ENCODE results near the gene L3HYPDH.

The L3HYPDH gene

GRCh38 chr14:59481407-59481806, 2.8 kb downstream of the L3HYPDH start:
- H3K4me3 ChIP-seq (replicated peaks; ENCODE audit: low read depth, low read length): peak overlapping the region; percentile 77
- DNase-seq (ENCODE audit: low read depth): no peak
- no peak for TF ChIP-seq CTCF (IDR thresholded peaks at IDR 0.05; ENCODE audit: low read length, missing control alignments)

GRCh38 chr14:59480166-59480565, 4.0 kb downstream of the L3HYPDH start:
- TF ChIP-seq CTCF (IDR thresholded peaks at IDR 0.05; ENCODE audit: low read length, missing control alignments): no peak
- no peak overlapping the region for H3K4me3 ChIP-seq (replicated peaks; ENCODE audit: low read depth, low read length)
- no peak for DNase-seq (ENCODE audit: low read depth)

- no peak for DNase-seq (ENCODE audit: low read depth)
- H3K4me3 ChIP-seq (replicated peaks; ENCODE audit: low read depth, low read length): no peak overlapping the region
- no peak for TF ChIP-seq CTCF (IDR thresholded peaks at IDR 0.05; ENCODE audit: low read length, missing control alignments)
These were observed 5.7 kb downstream of the L3HYPDH start for GRCh38 chr14:59478540-59478939.

GRCh38 chr14:59475709-59476108, 8.5 kb downstream of the L3HYPDH start:
- H3K4me3 ChIP-seq (replicated peaks; ENCODE audit: low read depth, low read length): no peak overlapping the region
- no peak for TF ChIP-seq CTCF (IDR thresholded peaks at IDR 0.05; ENCODE audit: low read length, missing control alignments)
- no peak for DNase-seq (ENCODE audit: low read depth)

- DNase-seq (ENCODE audit: low read depth): peak; percentile 76
- no peak for TF ChIP-seq CTCF (IDR thresholded peaks at IDR 0.05; ENCODE audit: low read length, missing control alignments)
- H3K4me3 ChIP-seq (replicated peaks; ENCODE audit: low read depth, low read length): no peak overlapping the region
These were observed 10.0 kb downstream of the L3HYPDH start for GRCh38 chr14:59474172-59474571.

- peak; percentile 37 for DNase-seq (ENCODE audit: low read depth)
- peak within 1 kb of the TSS; percentile 56 for H3K4me3 ChIP-seq (replicated peaks; ENCODE audit: low read depth, low read length)
- TF ChIP-seq CTCF (IDR thresholded peaks at IDR 0.05; ENCODE audit: low read length, missing control alignments): no peak
These were observed 18.7 kb downstream of the L3HYPDH start, which contains the start of gene GPR135 for GRCh38 chr14:59465316-59466135. GPR135 (minus strand) TSS chr14:59465380; CDS start chr14:59465226, 154 bp downstream.

Data from fibroblast of pulmonary artery (primary cell).